HepG2 (cell line): ENCODE measurements around the gene CRTAC1. TPM values are rescaled to one million over a fixed set of nuclear protein-coding genes. Genes with fewer than 3 reads are reported as not detected.

Experiments used
- ATAC-seq: fragments of 200-7000 bp; cut with Tn5 transposase; 3 replicates; pipeline ENCODE4 v1.9.1; 2020; ENCODE audit warnings: mild to moderate bottlenecking, moderate library complexity
- BruUV-seq: library from RNA; stranded (reverse); fragments of 400-500 nt; replicated peaks from 2 replicates; lab custom pipeline; 2021; lab: Mats Ljungman, UMichigan
- CTCF ChIA-PET: fragments of 300-600 bp; formaldehyde crosslinking; extraction: SDS; loops from one replicate; lab custom pipeline; 2021; ENCODE audit warnings: low total read pairs, inconsistent platforms, low intra/inter-chr PET ratio; lab: Yijun Ruan, JAX
- POLR2A ChIA-PET: fragments of 350-600 bp; sonication (Branson Sonifier 250); formaldehyde crosslinking; loops from one replicate; lab custom pipeline; 2020; ENCODE audit warnings: antibody characterized with exemption, inconsistent platforms; lab: Yijun Ruan, JAX
- DNase-seq: peaks from one replicate; pipeline ENCODE4 v3.0.0-alpha.2; 2015; ENCODE audit warnings: low spot score
- FAIRE-seq: peaks from 3 replicates; lab custom pipeline; 2011; peaks lifted over from hg19 to GRCh38; lab: Jason Lieb, UNC
- H2AFZ ChIP-seq: one replicate; pipeline ENCODE4 v1.6.1; 2011; ENCODE audit warnings: low read length, inconsistent platforms
- H3K27ac ChIP-seq: fragments of 300-600 bp; 3 replicates; pipeline ENCODE4 v1.8.0; 2011; ENCODE audit warnings: mixed run types, mild to moderate bottlenecking, mixed read lengths, low read length, inconsistent platforms; ENCODE audit not compliant: insufficient read depth; ENCODE audit errors: extremely low read length
- H3K27me3 ChIP-seq, 2 experiments: fragments of 200-600 bp in 1 of 2; 2 replicates in 1 of 2; 3 replicates in 1 of 2; pipeline versions ENCODE4 v1.6.0 to v1.8.0; 2011; ENCODE audit warnings: low read length in 2 of 2, mild to moderate bottlenecking in 2 of 2, moderate library complexity in 2 of 2, inconsistent platforms in 1 of 2; ENCODE audit not compliant: insufficient read depth in 2 of 2, control insufficient read depth in 1 of 2
- H3K36me3 ChIP-seq, 2 experiments: fragments of 200-600 bp in 1 of 2; replicated peaks in 1 of 2; 2 replicates in 1 of 2; 3 replicates in 1 of 2; pipeline versions ENCODE4 v1.5.1 to v1.8.0; 2011; ENCODE audit warnings: low read length in 2 of 2, inconsistent platforms in 1 of 2; ENCODE audit not compliant: insufficient read depth in 2 of 2, control insufficient read depth in 1 of 2
- H3K4me1 ChIP-seq: 2 replicates; pipeline ENCODE4 v1.5.1; 2012; ENCODE audit warnings: low read length, inconsistent platforms; ENCODE audit not compliant: insufficient read depth
- H3K4me2 ChIP-seq: 2 replicates; pipeline ENCODE4 v1.6.0; 2011; ENCODE audit warnings: low read depth, low read length, inconsistent platforms
- H3K4me3 ChIP-seq, 3 experiments: fragments of 200-600 bp in 1 of 3; sonication (generic), shearing (Covaris generic) in 1 of 3; replicated peaks in 1 of 3; 2 replicates each; pipeline ENCODE4 v1.5.1; 2011 to 2016; ENCODE audit warnings: low read length in 3 of 3, inconsistent platforms in 2 of 3, low read depth in 2 of 3, mild to moderate bottlenecking in 2 of 3, control low read depth in 1 of 3, mixed read lengths in 1 of 3; ENCODE audit not compliant: insufficient read depth in 1 of 3
- H3K79me2 ChIP-seq: one replicate; pipeline ENCODE4 v1.6.1; 2011; ENCODE audit warnings: low read length, inconsistent platforms; ENCODE audit not compliant: insufficient read depth
- H3K9ac ChIP-seq: 2 replicates; pipeline ENCODE4 v1.6.0; 2011; ENCODE audit warnings: mild to moderate bottlenecking, low read depth, low read length, inconsistent platforms; ENCODE audit not compliant: insufficient read depth
- H3K9me3 ChIP-seq: 2 replicates; pipeline ENCODE4 v1.5.1; 2012; ENCODE audit warnings: mild to moderate bottlenecking, low read length
- H4K20me1 ChIP-seq: 2 replicates; pipeline ENCODE4 v1.6.0; 2011; ENCODE audit warnings: inconsistent platforms, mild to moderate bottlenecking, low read length, moderate library complexity; ENCODE audit not compliant: insufficient read depth
- GRHL1 ChIP-seq: sonication (generic); formaldehyde crosslinking; conservative IDR thresholded peaks from 2 replicates; pipeline ENCODE4 v1.8.0; 2022; ENCODE audit warnings: missing genetic modification reagents
- HNF1A ChIP-seq, 2 experiments: sonication (generic) in 1 of 2; formaldehyde crosslinking in 1 of 2; IDR thresholded peaks; 2 replicates each; pipeline versions ENCODE4 v1.4.0 to v1.6.1; 2016 to 2020; ENCODE audit warnings: borderline replicate concordance in 1 of 2, low read depth in 1 of 2, mild to moderate bottlenecking in 1 of 2, missing genetic modification reagents in 1 of 2
- KDM6A ChIP-seq: IDR thresholded peaks from 2 replicates; pipeline ENCODE4 v1.6.1; 2016; ENCODE audit warnings: low read depth
- MATR3 ChIP-seq: sonication (generic); formaldehyde crosslinking; IDR thresholded peaks from 2 replicates; pipeline ENCODE4 v1.4.0; 2020; ENCODE audit warnings: missing genetic modification reagents
- MIER2 ChIP-seq: IDR thresholded peaks from 2 replicates; pipeline ENCODE4 v1.6.1; 2016; ENCODE audit warnings: missing biosample characterization, missing genetic modification reagents
- MNT ChIP-seq: fragments of 450-650 bp; IDR thresholded peaks from 2 replicates; pipeline ENCODE4 v1.6.1; 2016
- REST ChIP-seq, 2 experiments: IDR thresholded peaks; 2 replicates each; pipeline ENCODE4 v1.6.1; 2011 to 2012; ENCODE audit warnings: low read length in 2 of 2, borderline replicate concordance in 1 of 2, low read depth in 1 of 2, mild to moderate bottlenecking in 1 of 2, moderate library complexity in 1 of 2
- SIX4 ChIP-seq: sonication (generic); formaldehyde crosslinking; IDR thresholded peaks from 2 replicates; pipeline ENCODE4 v1.4.0; 2020; ENCODE audit warnings: missing genetic modification reagents
- ZNF44 ChIP-seq: sonication (generic); formaldehyde crosslinking; IDR thresholded peaks from 2 replicates; pipeline ENCODE4 v1.5.1; 2020; ENCODE audit warnings: mild to moderate bottlenecking, missing genetic modification reagents
- ZNF570 ChIP-seq: sonication (generic); formaldehyde crosslinking; IDR thresholded peaks from 2 replicates; pipeline ENCODE4 v1.4.0; 2020; ENCODE audit warnings: mild to moderate bottlenecking, missing genetic modification reagents, borderline replicate concordance
- ZNF616 ChIP-seq: sonication (generic); formaldehyde crosslinking; IDR thresholded peaks from 2 replicates; pipeline ENCODE4 v1.5.0; 2020; ENCODE audit warnings: low read depth, mild to moderate bottlenecking, missing genetic modification reagents
- WGBS: methylation state at CpG from one replicate; pipeline ENCODE4 v1.1.6; 2017; ENCODE audit warnings: low lambda C conversion rate; 5-methylcytosine and 5-hydroxymethylcytosine counted together
- in situ Hi-C: cut with HindIII; loops from 2 replicates; pipeline ENCODE4 v1.10.0; 2017; ENCODE audit warnings: low pct_unique_long_range_greater_than_20kb; ENCODE audit not compliant: extremely low pct_ligation_motif_present
- intact Hi-C: fragments of 100-400 bp; cut with micrococcal nuclease; formaldehyde crosslinking; loops from one replicate; pipeline ENCODE4 v1.10.0; 2022; ENCODE audit not compliant: unreplicated experiment
- polyA plus RNA-seq, 8 experiments: library from polyadenylated mRNA; depleted of rRNA in 3 of 8; stranded (reverse) in 7 of 8; unstranded in 1 of 8; fragments of >200 nt; fragmentation: Illumina TruSeq in 4 of 8; extraction: Trizol in 4 of 8; gene quantifications; 2 replicates each; pipeline versions ENCODE4 v1.2.1 to v1.2.3, GENCODE V29; 2011 to 2016; ENCODE audit warnings: low read depth in 4 of 8, missing spikeins in 1 of 8, mixed read lengths in 1 of 8; ENCODE audit not compliant: insufficient read depth in 1 of 8
- total RNA-seq, 5 experiments: library from RNA; depleted of rRNA; stranded (reverse); fragments of >200 nt; fragmentation: Illumina TruSeq; extraction: Trizol; gene quantifications; 2 replicates each; pipeline ENCODE4 v1.2.3, GENCODE V29; 2016; ENCODE audit warnings: low read depth in 1 of 5

The CRTAC1 gene
- total and polyA plus RNA-seq, 2 of the 13 experiments (the other 11 are each of a cell fraction or from before 2014, with no cell fraction given) = not detected

GRCh38 chr10:97960269-97961056 lies 70.0 kb downstream of the CRTAC1 start:
- intact Hi-C loops = no loop called here
- DNase-seq (no peak), FAIRE-seq (no peak), ATAC-seq (no peak)
- H2AFZ ChIP-seq = no peak overlapping the region
- H3K79me2 ChIP-seq = no peaks in the 10 kb centered on the region
- TF ChIP-seq MATR3 (CRISPR knock-in tag) = no peak
- no peak for TF ChIP-seq KDM6A (CRISPR knock-in tag)
- TF ChIP-seq HNF1A (IDR thresholded peaks at IDR 0.05; ENCODE audit: low read depth) = no peak
- TF ChIP-seq HNF1A (CRISPR knock-in tag; IDR thresholded peaks at IDR 0.05; ENCODE audit: borderline replicate concordance) = no peak
- no peak for TF ChIP-seq GRHL1 (CRISPR knock-in tag)
- no peak for TF ChIP-seq SIX4 (CRISPR knock-in tag)
- TF ChIP-seq ZNF616 (CRISPR knock-in tag) = no peak
- peak; percentile 4 to 89 for TF ChIP-seq REST (IDR thresholded peaks at IDR 0.05; ENCODE audit: borderline replicate concordance in 1 of 2, low read depth in 1 of 2, low read length in 2 of 2)
- 0 out of 2 replicates have a peak, but pooled peaks have one; percentile 36 for TF ChIP-seq MIER2 (CRISPR knock-in tag)
- TF ChIP-seq MNT = peak; percentile 97
- no peak for TF ChIP-seq ZNF570
- TF ChIP-seq ZNF44 (CRISPR knock-in tag) = no peak
- CTCF ChIA-PET = no interaction called here
- H3K9me3 ChIP-seq = no peaks in the 10 kb centered on the region
- H3K27ac ChIP-seq = no peak overlapping the region
- H3K36me3 ChIP-seq = no peaks in the 10 kb centered on the region
- WGBS = 4% methylated on average over 4 of the region's 4 CpGs
- H3K9ac ChIP-seq = no peak overlapping the region
- H3K4me3 ChIP-seq = no peak overlapping the region
- no peaks in the 10 kb centered on the region for H3K4me1 ChIP-seq
- no peak overlapping the region for H3K4me2 ChIP-seq
- no TSS peak for BruUV-seq
- peaks cover 3 to 39% of the 10 kb centered on the region in 2 experiments; a peak in 3 of 5 replicates for H3K27me3 ChIP-seq
- in situ Hi-C loops = no loop called here
- no peaks in the 10 kb centered on the region for H4K20me1 ChIP-seq
- POLR2A ChIA-PET = no interaction called here
